MM.1S (cell line): ENCODE measurements around the gene SLC1A2.
"Not testable (repeated sequence)": the region's sequence is repeated elsewhere in the genome, so short reads cannot be mapped to it uniquely, and the experiment has no call there.

Source experiments
- CTCF ChIP-seq: fragments of 300-600 bp; sonication (generic); IDR thresholded peaks from 2 replicates; pipeline ENCODE4 v1.5.1; 2016; ENCODE audit warnings: antibody characterized with exemption, low read length, mixed read lengths
- EZH2 ChIP-seq: fragments of 300-600 bp; sonication (generic); optimal IDR thresholded peaks from 2 replicates; pipeline ENCODE3; 2017; ENCODE audit warnings: low read depth, mild to moderate bottlenecking, antibody characterized with exemption, low read length, mixed read lengths

GRCh38 chr11:35226756-35227155 is 192.6 kb downstream of the SLC1A2 start:
- not testable (repeated sequence) for TF ChIP-seq EZH2, CTCF
